Uterus (tissue), 2 donors: ENCODE results near the gene NEU4.

ENCODE experiments used
- CTCF ChIP-seq, 4 experiments: fragments of 200-600 bp in 2 of 4; fragments of 450-650 bp in 2 of 4; sonication (generic) in 2 of 4; IDR thresholded peaks; one replicate each; pipeline ENCODE4 v1.5.1; 2016 to 2019; ENCODE audit warnings: antibody characterized with exemption in 4 of 4, mild to moderate bottlenecking in 2 of 4, moderate library complexity in 1 of 4
- POLR2A ChIP-seq, 2 donors: fragments of 450-650 bp; IDR thresholded peaks; one replicate each; pipeline ENCODE4 v1.6.1; 2016; ENCODE audit warnings: antibody characterized with exemption in 2 of 2, mild to moderate bottlenecking in 1 of 2, moderate library complexity in 1 of 2

- no peak for TF ChIP-seq CTCF (IDR thresholded peaks at IDR 0.05)
- TF ChIP-seq POLR2A (IDR thresholded peaks at IDR 0.05) = no peak
These were observed 6.8 kb downstream of the NEU4 start for GRCh38 chr2:241815477-241816430.
